Amygdala (tissue), 56 donors: ENCODE data around the gene BMP2.
A peak's percentile ranks its signal among the peaks of the same experiment; 100 is the strongest.

Source experiments
- DNase-seq, 56 donors: peaks; one replicate each; lab custom pipeline; 2025; lab: John Stamatoyannopoulos, UW

Gene BMP2

DNA sequence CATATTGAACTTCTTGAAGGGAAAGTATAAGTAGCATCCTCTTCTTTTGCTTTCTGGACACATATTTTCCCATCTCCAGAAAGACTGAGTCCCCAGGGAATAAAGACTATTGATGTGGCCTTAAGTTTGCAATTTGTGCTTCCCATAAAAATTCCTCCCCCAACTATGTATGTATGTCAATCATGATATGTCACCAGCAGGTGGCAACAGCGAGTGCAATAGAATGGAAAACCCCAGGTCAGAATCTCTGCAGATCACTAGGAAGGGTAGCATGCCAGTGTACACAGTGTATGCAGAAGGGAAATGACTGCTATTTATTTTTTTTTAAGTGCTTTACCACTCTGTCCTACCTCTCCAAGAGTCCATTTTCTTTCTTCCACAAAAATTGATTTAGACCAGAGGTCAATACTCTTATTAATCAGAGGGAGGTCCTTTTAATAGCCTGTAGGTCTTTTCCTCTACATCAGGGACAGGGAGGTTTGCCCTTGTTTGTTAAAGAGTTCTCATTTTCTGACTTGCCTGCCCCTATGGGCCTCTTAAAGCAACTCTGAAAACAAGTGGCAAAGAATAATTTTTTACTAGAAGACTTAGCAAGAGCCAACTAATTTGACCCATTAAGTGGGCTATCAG is 61.4 kb downstream of the BMP2 start:
- DNase-seq = peak in 33 of 56 donors; percentile 1 to 79 (median 13)

GRCh38 chr20:6829510-6830116 is 62.1 kb downstream of the BMP2 start:
- no peak for DNase-seq
